Esophagus muscularis mucosa (tissue), 3 donors: Measurements from ENCODE around the gene HRCT1.

ENCODE experiments used
- EP300 ChIP-seq: sonication (generic); formaldehyde crosslinking; IDR thresholded peaks from one replicate; pipeline ENCODE4 v1.6.1; 2017; ENCODE audit warnings: antibody characterized with exemption
- TF ChIP-seq, protein P1 (sequence below), 3 experiments: fragments of 200-600 bp in 2 of 3; fragments of 450-650 bp in 1 of 3; sonication (generic) in 2 of 3; IDR thresholded peaks; one replicate each; pipeline ENCODE4 v1.5.1; 2017 to 2019; ENCODE audit warnings: antibody characterized with exemption in 3 of 3, mild to moderate bottlenecking in 2 of 3, moderate library complexity in 1 of 3

DNA sequence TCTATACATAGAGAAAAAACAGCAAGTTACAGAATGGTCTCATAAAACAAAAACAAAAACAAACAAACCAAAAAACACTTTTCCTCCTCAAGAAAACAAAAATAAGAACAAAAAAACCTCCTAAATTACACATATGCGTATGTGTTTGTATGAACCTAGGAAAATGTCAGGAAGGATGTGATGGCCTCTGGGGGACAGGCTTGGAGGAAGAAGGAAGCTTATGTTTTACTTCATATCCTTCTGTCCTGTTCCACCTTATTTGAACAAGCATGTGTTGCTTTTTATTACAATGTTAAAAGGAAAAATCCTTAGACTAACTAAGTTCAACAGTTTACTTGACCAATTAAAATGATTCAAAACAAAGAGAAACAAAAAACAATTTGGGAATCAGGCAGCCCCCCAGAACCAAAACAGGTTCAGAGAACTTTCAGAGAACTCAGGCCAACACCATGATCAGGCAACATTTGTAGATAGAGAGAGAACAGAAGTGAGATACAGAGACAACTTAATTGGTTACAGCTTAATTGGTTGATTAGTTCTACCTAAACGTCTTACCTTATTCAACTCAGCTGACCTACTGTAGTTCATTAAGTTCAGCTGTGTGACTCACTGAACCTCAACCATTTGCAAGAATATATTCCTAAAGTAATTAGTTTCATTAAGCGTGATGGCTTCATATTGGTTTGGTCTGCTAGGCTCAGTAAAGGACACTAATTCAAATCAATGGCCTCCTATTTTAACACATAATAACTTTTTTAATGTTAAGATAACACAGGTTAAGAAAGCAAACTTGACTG is 13.4 kb downstream of the HRCT1 start:
- TF ChIP-seq, protein P1, sequence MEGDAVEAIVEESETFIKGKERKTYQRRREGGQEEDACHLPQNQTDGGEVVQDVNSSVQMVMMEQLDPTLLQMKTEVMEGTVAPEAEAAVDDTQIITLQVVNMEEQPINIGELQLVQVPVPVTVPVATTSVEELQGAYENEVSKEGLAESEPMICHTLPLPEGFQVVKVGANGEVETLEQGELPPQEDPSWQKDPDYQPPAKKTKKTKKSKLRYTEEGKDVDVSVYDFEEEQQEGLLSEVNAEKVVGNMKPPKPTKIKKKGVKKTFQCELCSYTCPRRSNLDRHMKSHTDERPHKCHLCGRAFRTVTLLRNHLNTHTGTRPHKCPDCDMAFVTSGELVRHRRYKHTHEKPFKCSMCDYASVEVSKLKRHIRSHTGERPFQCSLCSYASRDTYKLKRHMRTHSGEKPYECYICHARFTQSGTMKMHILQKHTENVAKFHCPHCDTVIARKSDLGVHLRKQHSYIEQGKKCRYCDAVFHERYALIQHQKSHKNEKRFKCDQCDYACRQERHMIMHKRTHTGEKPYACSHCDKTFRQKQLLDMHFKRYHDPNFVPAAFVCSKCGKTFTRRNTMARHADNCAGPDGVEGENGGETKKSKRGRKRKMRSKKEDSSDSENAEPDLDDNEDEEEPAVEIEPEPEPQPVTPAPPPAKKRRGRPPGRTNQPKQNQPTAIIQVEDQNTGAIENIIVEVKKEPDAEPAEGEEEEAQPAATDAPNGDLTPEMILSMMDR (IDR thresholded peaks at IDR 0.05) = no peak
- no peak for TF ChIP-seq EP300
